ENCODE results near the gene SCARB1. TPM values are rescaled to one million over a fixed set of nuclear protein-coding genes. Genes with fewer than 3 reads are reported as not detected.

The SCARB1 gene
- total and polyA plus RNA-seq, 2 experiments from 2014 or later, result 2.2 to 5.2 TPM

DNA sequence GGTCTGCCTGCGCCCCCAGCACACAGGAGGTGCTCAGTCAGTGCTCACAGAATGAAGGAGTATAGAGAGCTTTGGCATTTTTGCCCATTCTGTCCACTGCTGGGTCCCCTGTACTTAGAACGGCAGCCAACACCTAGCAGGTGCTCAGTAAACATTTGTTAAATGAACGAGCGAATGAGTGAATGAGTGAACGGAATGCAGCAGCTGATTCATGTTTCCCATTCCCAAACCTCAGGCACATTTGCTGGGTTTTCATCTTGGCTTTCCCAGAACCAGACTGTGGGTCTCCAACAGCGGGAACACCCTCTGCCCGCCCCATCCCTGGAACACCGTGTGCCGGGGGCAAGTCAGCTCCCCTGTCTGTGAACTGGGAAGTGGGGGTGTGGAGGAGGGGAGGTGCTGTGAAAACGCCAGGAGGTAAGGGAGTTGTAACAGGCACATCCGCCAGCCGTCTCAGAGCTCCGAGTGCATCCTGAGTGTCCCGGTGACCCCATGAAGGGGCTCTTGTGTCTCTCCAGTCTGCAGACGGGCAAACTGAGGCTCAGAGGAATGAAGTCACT lies 47.3 kb downstream of the SCARB1 start:
- H3K9me3 ChIP-seq (ENCODE audit: low read depth), result no peaks in the 10 kb centered on the region
- H3K9me2 ChIP-seq (ENCODE audit: insufficient read depth), result no peaks in the 10 kb centered on the region
- no peak overlapping the region for H3K9ac ChIP-seq
- H3K4me1 ChIP-seq (ENCODE audit: insufficient read depth), result no peaks in the 10 kb centered on the region
- H2AFZ ChIP-seq, result no peak overlapping the region
- no peaks in the 10 kb centered on the region for H3F3A ChIP-seq (ENCODE audit: insufficient read depth)
- H3K27me3 ChIP-seq (replicated peaks; ENCODE audit: insufficient read depth), result no peaks in the 10 kb centered on the region
- no peaks in the 10 kb centered on the region for H4K20me1 ChIP-seq (ENCODE audit: insufficient read depth)
- DNase-seq, result no peak
- no peaks in the 10 kb centered on the region for H3K79me2 ChIP-seq (ENCODE audit: insufficient read depth)
- H3K27ac ChIP-seq, result no peak overlapping the region
- no peak overlapping the region for H3K4me3 ChIP-seq
- WGBS, 2 experiments (ENCODE audit: low coverage in 1 of 2, low lambda C conversion rate in 2 of 2, missing lambda C conversion rate in 2 of 2), result 89 to 94% methylated on average over 14 to 15 of the region's 15 CpGs
- no peaks in the 10 kb centered on the region for H3K36me3 ChIP-seq (ENCODE audit: low read depth)
- in situ Hi-C loops (cut with MboI), result no loop called here
- no peak overlapping the region for H3K4me2 ChIP-seq (ENCODE audit: unreplicated experiment)
- no peak for TF ChIP-seq EZH2 (IDR thresholded peaks at IDR 0.05; ENCODE audit: insufficient read depth, poor library complexity, severe bottlenecking)
- TF ChIP-seq EZH2phosphoT487 (IDR thresholded peaks at IDR 0.05; ENCODE audit: insufficient read depth, low read depth), result no peak

DNA sequence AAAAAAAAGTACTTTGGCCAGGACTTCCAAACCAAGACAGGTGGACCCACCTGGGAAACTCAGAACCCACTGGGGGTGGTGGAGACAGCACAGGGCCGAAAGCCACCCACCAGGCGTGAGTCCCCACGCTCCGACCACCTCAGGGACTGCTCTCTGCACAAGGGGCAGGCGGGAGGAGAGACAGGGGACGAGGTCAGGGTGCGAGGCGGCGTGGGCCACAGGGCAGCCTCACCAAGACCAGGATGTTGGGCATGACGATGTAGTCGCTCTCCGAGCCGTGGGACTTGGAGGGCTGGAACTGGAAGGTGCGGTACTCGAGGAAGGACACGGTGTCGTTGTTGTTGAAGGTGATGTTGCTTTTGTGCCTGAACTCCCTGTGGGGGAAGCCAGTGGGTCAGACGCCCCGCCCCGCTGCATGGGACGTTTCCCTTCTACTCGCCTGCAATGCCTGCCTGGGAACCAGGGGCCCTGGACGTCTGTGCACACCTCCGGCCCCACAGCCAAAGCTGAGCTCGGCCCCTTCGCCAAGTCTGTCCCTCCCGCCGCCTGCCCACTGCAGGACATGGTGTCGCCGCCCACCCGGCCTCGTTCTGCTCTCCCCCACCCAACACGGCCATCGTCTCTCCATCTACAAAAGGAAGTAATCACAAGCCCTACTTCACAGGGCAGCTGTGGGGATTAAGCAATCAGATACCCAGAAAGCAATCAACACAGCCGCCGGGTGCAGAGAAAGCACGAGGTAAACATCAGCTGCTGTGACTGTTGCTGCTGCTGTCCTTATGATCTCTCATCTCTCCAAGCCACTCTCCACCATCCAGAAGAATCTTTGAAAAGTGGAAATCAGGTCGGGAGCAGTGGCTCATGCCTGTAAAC lies 48.7 kb downstream of the SCARB1 start:
- in situ Hi-C loops (cut with MboI), result no loop called here
- H3K4me1 ChIP-seq (ENCODE audit: insufficient read depth), result no peaks in the 10 kb centered on the region
- no peak overlapping the region for H3K9ac ChIP-seq

DNA sequence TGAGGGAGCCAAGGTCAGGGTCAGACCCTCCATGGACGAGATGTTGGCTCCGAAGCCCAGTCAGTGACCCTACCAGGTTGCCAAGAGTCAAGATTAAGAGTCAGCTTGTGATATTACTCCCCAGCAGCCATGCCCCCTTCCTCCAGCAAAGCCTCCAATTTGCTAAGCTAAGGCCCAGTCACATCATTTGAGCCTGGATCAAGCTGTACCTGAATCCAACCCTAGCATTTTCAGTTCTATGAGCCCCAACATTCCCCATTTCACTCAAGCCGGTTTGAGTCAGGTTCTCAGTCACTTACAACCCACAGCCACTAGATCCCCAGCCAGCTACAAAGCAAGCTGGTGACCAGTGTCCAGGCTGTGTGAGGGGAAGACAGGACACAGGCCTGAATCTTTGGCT lies 49.9 kb downstream of the SCARB1 start:
- no peak overlapping the region for H3K4me2 ChIP-seq (ENCODE audit: unreplicated experiment)
- H3K4me1 ChIP-seq (ENCODE audit: insufficient read depth), result no peaks in the 10 kb centered on the region
- H3K9me3 ChIP-seq (ENCODE audit: low read depth), result no peaks in the 10 kb centered on the region
- H3K4me3 ChIP-seq, result no peak overlapping the region
- H4K20me1 ChIP-seq (ENCODE audit: insufficient read depth), result no peaks in the 10 kb centered on the region
- TF ChIP-seq EZH2phosphoT487 (IDR thresholded peaks at IDR 0.05; ENCODE audit: insufficient read depth, low read depth) (no peak), EZH2 (IDR thresholded peaks at IDR 0.05; ENCODE audit: insufficient read depth, poor library complexity, severe bottlenecking) (no peak)
- no peak for DNase-seq
- H3K9me2 ChIP-seq (ENCODE audit: insufficient read depth), result no peaks in the 10 kb centered on the region
- no peak overlapping the region for H3K9ac ChIP-seq
- H2AFZ ChIP-seq, result no peak overlapping the region
- no peaks in the 10 kb centered on the region for H3K27me3 ChIP-seq (replicated peaks; ENCODE audit: insufficient read depth)
- H3K27ac ChIP-seq, result no peak overlapping the region
- in situ Hi-C loops (cut with MboI), result no loop called here
- no peaks in the 10 kb centered on the region for H3K79me2 ChIP-seq (ENCODE audit: insufficient read depth)
- H3K36me3 ChIP-seq (ENCODE audit: low read depth), result no peaks in the 10 kb centered on the region
- WGBS, 2 experiments (ENCODE audit: low coverage in 1 of 2, low lambda C conversion rate in 2 of 2, missing lambda C conversion rate in 2 of 2), result 96 to 97% methylated on average over 3 of the region's 3 CpGs
- no peaks in the 10 kb centered on the region for H3F3A ChIP-seq (ENCODE audit: insufficient read depth)

More for the DNA sequence above, 48.7 kb downstream of the SCARB1 start:
- TF ChIP-seq EZH2phosphoT487 (IDR thresholded peaks at IDR 0.05; ENCODE audit: insufficient read depth, low read depth) (no peak), EZH2 (IDR thresholded peaks at IDR 0.05; ENCODE audit: insufficient read depth, poor library complexity, severe bottlenecking) (no peak)
- Histone ChIP-seq H3K4me2 (ENCODE audit: unreplicated experiment) (no peak overlapping the region), H3K9me3 (ENCODE audit: low read depth) (no peaks in the 10 kb centered on the region), H3F3A (ENCODE audit: insufficient read depth) (no peaks in the 10 kb centered on the region), H4K20me1 (ENCODE audit: insufficient read depth) (no peaks in the 10 kb centered on the region), H3K36me3 (ENCODE audit: low read depth) (no peaks in the 10 kb centered on the region), H2AFZ (no peak overlapping the region), H3K27ac (no peak overlapping the region), H3K9me2 (ENCODE audit: insufficient read depth) (no peaks in the 10 kb centered on the region), H3K79me2 (ENCODE audit: insufficient read depth) (no peaks in the 10 kb centered on the region), H3K4me3 (no peak overlapping the region), H3K27me3 (replicated peaks; ENCODE audit: insufficient read depth) (no peaks in the 10 kb centered on the region)
- DNase-seq, result no peak
- 88 to 90% methylated on average over 33 to 37 of the region's 38 CpGs for WGBS, 2 experiments (ENCODE audit: low coverage in 1 of 2, low lambda C conversion rate in 2 of 2, missing lambda C conversion rate in 2 of 2)

DNA sequence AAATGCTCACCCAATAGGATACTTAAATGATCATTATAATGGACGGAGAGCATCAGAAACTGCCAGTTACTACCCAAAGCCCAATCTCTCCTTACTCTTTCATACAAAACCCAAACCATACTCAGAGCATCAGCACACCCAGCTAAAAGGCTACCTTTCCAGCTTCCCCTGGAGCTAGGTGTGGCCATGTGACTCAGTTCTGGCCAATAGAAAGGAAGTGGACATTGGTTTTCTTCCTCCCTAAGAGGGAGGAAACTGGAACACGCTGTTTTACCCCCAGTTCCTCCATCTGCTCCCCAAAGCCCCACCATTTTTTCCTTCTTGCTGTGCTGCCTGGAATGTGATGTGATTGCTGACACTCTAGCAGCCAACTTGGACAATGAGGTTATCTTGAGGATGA lies 50.7 kb downstream of the SCARB1 start:
- 92 to 95% methylated on average over 2 of the region's 2 CpGs for WGBS, 2 experiments (ENCODE audit: low coverage in 1 of 2, low lambda C conversion rate in 2 of 2, missing lambda C conversion rate in 2 of 2)
- Histone ChIP-seq H4K20me1 (ENCODE audit: insufficient read depth) (no peaks in the 10 kb centered on the region), H3K9ac (no peak overlapping the region)

More for the DNA sequence above, 50.7 kb downstream of the SCARB1 start:
- Histone ChIP-seq H3K4me1 (ENCODE audit: insufficient read depth) (no peaks in the 10 kb centered on the region), H3F3A (ENCODE audit: insufficient read depth) (no peaks in the 10 kb centered on the region), H3K9me3 (ENCODE audit: low read depth) (no peaks in the 10 kb centered on the region), H3K36me3 (ENCODE audit: low read depth) (no peaks in the 10 kb centered on the region), H3K27ac (no peak overlapping the region), H2AFZ (no peak overlapping the region), H3K27me3 (replicated peaks; ENCODE audit: insufficient read depth) (no peaks in the 10 kb centered on the region), H3K79me2 (ENCODE audit: insufficient read depth) (no peaks in the 10 kb centered on the region), H3K4me3 (no peak overlapping the region), H3K4me2 (ENCODE audit: unreplicated experiment) (no peak overlapping the region), H3K9me2 (ENCODE audit: insufficient read depth) (no peaks in the 10 kb centered on the region)
- TF ChIP-seq EZH2phosphoT487 (IDR thresholded peaks at IDR 0.05; ENCODE audit: insufficient read depth, low read depth) (no peak), EZH2 (IDR thresholded peaks at IDR 0.05; ENCODE audit: insufficient read depth, poor library complexity, severe bottlenecking) (no peak)
- in situ Hi-C loops (cut with MboI), result no loop called here
- no peak for DNase-seq
